Measurements from ENCODE around the gene CXCL9. TPM values are rescaled to one million over a fixed set of nuclear protein-coding genes. Genes with fewer than 3 reads are reported as not detected.

Gene CXCL9
- total RNA-seq, 1 donor from 2014 or later = not detected

DNA sequence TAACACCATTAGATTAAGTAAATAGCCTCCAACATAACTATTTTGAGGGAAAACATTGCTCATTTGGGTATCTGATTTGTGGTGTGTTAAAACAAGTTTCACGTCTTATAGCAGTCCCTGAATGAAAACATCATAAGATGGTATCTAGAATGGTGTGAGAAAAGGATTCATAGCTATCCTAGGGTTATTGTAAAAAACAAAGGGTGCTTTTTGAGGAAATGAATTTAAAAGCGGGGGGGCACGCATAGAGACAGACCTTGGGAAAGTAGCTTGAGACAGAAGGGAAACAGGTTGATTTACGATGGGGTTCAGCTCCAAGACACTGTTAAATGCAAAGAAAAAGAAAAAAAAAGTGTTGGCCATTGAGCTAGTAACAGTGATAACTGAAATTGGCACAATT, 16.8 kb upstream of the CXCL9 start:
- TF ChIP-seq, protein P1, sequence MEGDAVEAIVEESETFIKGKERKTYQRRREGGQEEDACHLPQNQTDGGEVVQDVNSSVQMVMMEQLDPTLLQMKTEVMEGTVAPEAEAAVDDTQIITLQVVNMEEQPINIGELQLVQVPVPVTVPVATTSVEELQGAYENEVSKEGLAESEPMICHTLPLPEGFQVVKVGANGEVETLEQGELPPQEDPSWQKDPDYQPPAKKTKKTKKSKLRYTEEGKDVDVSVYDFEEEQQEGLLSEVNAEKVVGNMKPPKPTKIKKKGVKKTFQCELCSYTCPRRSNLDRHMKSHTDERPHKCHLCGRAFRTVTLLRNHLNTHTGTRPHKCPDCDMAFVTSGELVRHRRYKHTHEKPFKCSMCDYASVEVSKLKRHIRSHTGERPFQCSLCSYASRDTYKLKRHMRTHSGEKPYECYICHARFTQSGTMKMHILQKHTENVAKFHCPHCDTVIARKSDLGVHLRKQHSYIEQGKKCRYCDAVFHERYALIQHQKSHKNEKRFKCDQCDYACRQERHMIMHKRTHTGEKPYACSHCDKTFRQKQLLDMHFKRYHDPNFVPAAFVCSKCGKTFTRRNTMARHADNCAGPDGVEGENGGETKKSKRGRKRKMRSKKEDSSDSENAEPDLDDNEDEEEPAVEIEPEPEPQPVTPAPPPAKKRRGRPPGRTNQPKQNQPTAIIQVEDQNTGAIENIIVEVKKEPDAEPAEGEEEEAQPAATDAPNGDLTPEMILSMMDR (conservative IDR thresholded peaks at IDR 0.05) = no peak
- H3K4me1 Mint-ChIP-seq = no peaks in the 10 kb centered on the region
- H3K36me3 Mint-ChIP-seq (ENCODE audit: low read depth) = no peaks in the 10 kb centered on the region
- peaks cover 18% of the 10 kb centered on the region for H3K27me3 Mint-ChIP-seq (ENCODE audit: low read depth)
- no peaks in the 10 kb centered on the region for H3K9me3 Mint-ChIP-seq
- H3K4me3 Mint-ChIP-seq = no peak overlapping the region
- no peak overlapping the region for H3K27ac Mint-ChIP-seq (ENCODE audit: unreplicated experiment)
- no peak for DNase-seq (ENCODE audit: low read depth, low spot score)

DNA sequence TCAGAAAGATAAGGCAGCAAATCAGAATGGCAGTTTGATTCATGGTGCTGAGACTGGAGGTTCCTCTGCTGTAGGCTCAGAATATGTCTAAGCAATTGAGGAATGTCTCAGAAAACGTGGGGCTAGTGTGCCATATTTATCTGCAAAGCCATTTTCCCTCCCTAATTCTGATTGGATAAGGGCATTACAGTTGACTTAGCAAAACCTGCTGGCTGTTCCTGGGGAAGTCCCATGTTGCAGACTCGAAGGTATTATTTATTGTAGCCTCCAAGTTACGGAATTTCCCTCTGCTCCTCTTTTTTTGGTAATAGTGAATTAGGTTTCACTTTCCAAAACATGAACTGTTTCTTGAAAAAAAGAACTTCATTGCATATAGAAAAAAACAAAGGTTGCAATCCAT, 16.1 kb upstream of the CXCL9 start, which contains the start of gene CXCL10:
TSS of gene CXCL10 (minus strand) at position 109 of the 400 bp plus-strand sequence. CDS start at position 43, 66 bp downstream.
- DNase-seq (ENCODE audit: low read depth, low spot score) = no peak

DNA sequence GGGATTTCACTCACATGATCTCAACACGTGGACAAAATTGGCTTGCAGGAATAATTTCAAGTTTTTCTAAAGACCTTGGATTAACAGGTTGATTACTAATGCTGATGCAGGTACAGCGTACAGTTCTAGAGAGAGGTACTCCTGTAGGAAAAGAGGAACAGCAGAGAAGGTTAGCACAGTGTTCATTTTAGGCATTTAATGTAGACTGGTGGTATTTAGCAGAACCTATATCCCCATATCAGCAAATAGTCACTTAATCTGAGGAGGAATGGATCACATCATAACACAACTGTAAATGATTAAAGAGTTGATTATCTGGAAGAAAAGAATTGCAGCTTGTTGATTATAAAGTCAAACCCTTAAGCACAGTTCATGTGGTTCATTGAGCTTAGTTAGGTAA, 15.4 kb upstream of the CXCL9 start:
- H3K9me3 Mint-ChIP-seq = no peaks in the 10 kb centered on the region
- H3K36me3 Mint-ChIP-seq (ENCODE audit: low read depth) = no peaks in the 10 kb centered on the region
- H3K4me3 Mint-ChIP-seq = no peak overlapping the region
- peaks cover 16% of the 10 kb centered on the region for H3K27me3 Mint-ChIP-seq (ENCODE audit: low read depth)
- DNase-seq (ENCODE audit: low read depth, low spot score) = no peak
- TF ChIP-seq, protein P1 (conservative IDR thresholded peaks at IDR 0.05) = no peak
- no peaks in the 10 kb centered on the region for H3K4me1 Mint-ChIP-seq
- no peak overlapping the region for H3K27ac Mint-ChIP-seq (ENCODE audit: unreplicated experiment)

More for the DNA sequence above, 16.1 kb upstream of the CXCL9 start, which contains the start of gene CXCL10:
- Mint-ChIP-seq H3K9me3 (no peaks in the 10 kb centered on the region), H3K27ac (ENCODE audit: unreplicated experiment) (no peak within 1 kb of the TSS), H3K36me3 (ENCODE audit: low read depth) (no peaks in the 10 kb centered on the region), H3K4me1 (no peaks in the 10 kb centered on the region), H3K4me3 (no peak within 1 kb of the TSS), H3K27me3 (ENCODE audit: low read depth) (peaks cover 16% of the 10 kb centered on the region)
- TF ChIP-seq, protein P1 (conservative IDR thresholded peaks at IDR 0.05) = no peak

DNA sequence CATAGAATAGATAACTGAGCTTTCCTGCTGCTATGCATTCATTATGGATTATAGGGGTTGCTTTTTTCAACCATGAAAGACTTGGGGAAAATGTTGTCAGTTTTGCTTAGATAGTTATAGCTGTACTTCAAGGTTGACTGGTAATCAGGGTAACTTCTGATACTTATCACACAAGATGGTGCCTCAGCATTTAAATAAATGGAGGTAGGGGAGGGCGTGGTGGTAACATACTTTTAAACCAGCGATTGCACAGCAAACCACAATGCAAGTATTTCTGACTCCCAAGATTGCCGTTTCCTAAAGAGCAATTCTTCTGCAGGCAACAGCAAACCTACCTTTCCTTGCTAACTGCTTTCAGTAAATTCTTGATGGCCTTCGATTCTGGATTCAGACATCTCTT, 14.7 kb upstream of the CXCL9 start:
- no peaks in the 10 kb centered on the region for H3K9me3 Mint-ChIP-seq
- no peak overlapping the region for H3K27ac Mint-ChIP-seq (ENCODE audit: unreplicated experiment)
- no peak overlapping the region for H3K4me3 Mint-ChIP-seq
- DNase-seq (ENCODE audit: low read depth, low spot score) = no peak
- peaks cover 16% of the 10 kb centered on the region for H3K27me3 Mint-ChIP-seq (ENCODE audit: low read depth)
- TF ChIP-seq, protein P1 (conservative IDR thresholded peaks at IDR 0.05) = no peak
- no peaks in the 10 kb centered on the region for H3K36me3 Mint-ChIP-seq (ENCODE audit: low read depth)
- no peaks in the 10 kb centered on the region for H3K4me1 Mint-ChIP-seq

DNA sequence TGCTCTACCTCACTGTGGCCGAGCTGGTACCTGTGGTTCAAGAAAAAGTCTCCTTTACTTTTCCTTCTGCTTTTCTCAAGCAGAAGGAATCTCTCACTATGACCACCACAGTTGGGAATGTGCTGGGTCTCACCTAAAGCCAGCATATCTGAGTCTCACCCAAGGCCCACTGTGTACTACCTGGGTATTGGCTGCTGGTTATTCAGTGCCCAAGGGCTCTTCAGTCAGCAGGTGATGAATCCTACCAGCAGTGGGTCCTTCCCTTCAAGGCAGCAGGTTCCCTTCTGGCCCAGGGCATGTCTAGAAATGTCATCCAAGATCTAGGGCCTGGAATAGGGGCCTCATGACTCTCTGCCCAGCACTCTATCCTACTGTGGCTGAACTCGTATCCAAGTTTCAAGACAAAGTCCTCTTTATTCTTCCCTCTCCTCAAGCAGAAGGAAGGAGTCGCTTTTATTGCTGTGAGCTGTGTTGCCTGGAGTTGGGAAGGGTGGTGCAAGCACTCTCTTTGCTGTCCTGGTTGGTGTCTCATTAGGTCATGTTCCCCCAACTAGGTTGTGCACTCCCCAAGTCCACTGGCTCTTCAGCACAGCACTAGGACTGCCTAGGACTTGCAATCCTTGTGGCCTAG, 9.9 kb upstream of the CXCL9 start:
- Mint-ChIP-seq H3K27ac (ENCODE audit: unreplicated experiment) (no peak overlapping the region), H3K4me1 (no peaks in the 10 kb centered on the region), H3K9me3 (no peaks in the 10 kb centered on the region), H3K4me3 (no peak overlapping the region), H3K36me3 (ENCODE audit: low read depth) (no peaks in the 10 kb centered on the region), H3K27me3 (ENCODE audit: low read depth) (peaks cover 11% of the 10 kb centered on the region)
- no peak for DNase-seq (ENCODE audit: low read depth, low spot score)
- TF ChIP-seq, protein P1 (conservative IDR thresholded peaks at IDR 0.05) = no peak

All from neural crest cell (in vitro differentiated cells).